Neural cell (in vitro differentiated cells): ENCODE measurements around the gene SWSAP1.

ENCODE experiments used
- CTCF ChIP-seq: fragments of 450-650 bp; IDR thresholded peaks from 2 replicates; pipeline ENCODE4 v1.5.1; 2014; ENCODE audit warnings: antibody characterized with exemption, mild to moderate bottlenecking, moderate library complexity; ENCODE audit not compliant: poor library complexity, severe bottlenecking
- EZH2 ChIP-seq: fragments of 200-600, 300-800 bp; shearing (Covaris generic), sonication (generic); IDR thresholded peaks from 2 replicates; pipeline ENCODE4 v1.6.1; 2014; ENCODE audit warnings: antibody characterized with exemption, low read length, borderline replicate concordance, mild to moderate bottlenecking; ENCODE audit not compliant: insufficient read depth, poor library complexity, severe bottlenecking

GRCh38 chr19:11399667-11400066 is 25.2 kb downstream of the SWSAP1 start:
- TF ChIP-seq EZH2 (no peak), CTCF (no peak)
